H1 (cell line): ENCODE results near the gene CDK5.

Experiments used
- CEBPB ChIP-seq: IDR thresholded peaks from 2 replicates; pipeline ENCODE4 v1.6.1; 2012; ENCODE audit warnings: low read depth, low read length
- CTCF ChIP-seq, 3 experiments: IDR thresholded peaks; 1 replicate in 2 of 3; 2 replicates in 1 of 3; pipeline versions ENCODE4 v1.5.1 to v1.6.1; 2011; ENCODE audit warnings: low read length in 3 of 3, mild to moderate bottlenecking in 3 of 3, inconsistent platforms in 2 of 3, low read depth in 1 of 3, moderate library complexity in 1 of 3; ENCODE audit not compliant: insufficient read depth in 1 of 3; ENCODE audit errors: control extremely low read depth in 1 of 3
- POLR2A ChIP-seq, 2 experiments: IDR thresholded peaks; 1 replicate in 1 of 2; 2 replicates in 1 of 2; pipeline ENCODE4 v1.6.1; 2011; ENCODE audit warnings: low read depth in 2 of 2, low read length in 2 of 2, mild to moderate bottlenecking in 2 of 2; ENCODE audit errors: control extremely low read depth in 1 of 2
- POLR2AphosphoS5 ChIP-seq: IDR thresholded peaks from 2 replicates; pipeline ENCODE4 v1.6.1; 2011; ENCODE audit warnings: low read depth, low read length
- SAP30 ChIP-seq: fragments of 300-600 bp; sonication (generic); IDR thresholded peaks from 2 replicates; pipeline ENCODE4 v1.7.1; 2012; ENCODE audit warnings: low read length, moderate library complexity, mild to moderate bottlenecking, inconsistent platforms; ENCODE audit not compliant: insufficient read depth, insufficient replicate concordance

- no peak for TF ChIP-seq POLR2A (IDR thresholded peaks at IDR 0.05; ENCODE audit: control extremely low read depth in 1 of 2, low read depth in 2 of 2, low read length in 2 of 2)
- no peak for TF ChIP-seq CTCF (IDR thresholded peaks at IDR 0.05; ENCODE audit: control extremely low read depth in 1 of 3, insufficient read depth in 1 of 3, low read depth in 1 of 3, low read length in 3 of 3)
- TF ChIP-seq SAP30: no peak
- TF ChIP-seq POLR2AphosphoS5: no peak
- TF ChIP-seq CEBPB: no peak
Observed at GRCh38 chr7:151017370-151017952, 40.2 kb downstream of the CDK5 start.
